Measurements from ENCODE around the gene CRIP1.

CRIP1 gene

DNA sequence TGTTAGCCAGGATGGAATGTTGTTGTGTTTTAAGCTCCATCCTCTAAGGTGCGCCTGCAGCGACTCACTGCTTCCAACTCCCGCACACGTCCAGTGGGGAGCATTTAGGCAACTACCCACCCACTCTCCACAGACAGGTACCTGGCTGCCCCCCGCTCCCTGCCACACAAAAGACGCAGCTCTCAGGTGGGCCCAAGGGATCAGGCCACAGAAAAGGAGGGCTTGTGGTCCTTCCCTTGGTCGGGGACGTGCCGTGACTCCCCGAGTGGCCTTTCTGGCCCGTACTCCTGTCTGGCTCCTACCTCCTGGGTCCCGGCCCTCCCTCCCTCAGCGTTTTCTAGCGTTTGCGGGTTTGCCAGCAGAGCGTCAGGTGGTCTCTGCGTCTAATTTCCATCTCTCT is 20.6 kb downstream of the CRIP1 start:
- DNase-seq, result no peak

DNA sequence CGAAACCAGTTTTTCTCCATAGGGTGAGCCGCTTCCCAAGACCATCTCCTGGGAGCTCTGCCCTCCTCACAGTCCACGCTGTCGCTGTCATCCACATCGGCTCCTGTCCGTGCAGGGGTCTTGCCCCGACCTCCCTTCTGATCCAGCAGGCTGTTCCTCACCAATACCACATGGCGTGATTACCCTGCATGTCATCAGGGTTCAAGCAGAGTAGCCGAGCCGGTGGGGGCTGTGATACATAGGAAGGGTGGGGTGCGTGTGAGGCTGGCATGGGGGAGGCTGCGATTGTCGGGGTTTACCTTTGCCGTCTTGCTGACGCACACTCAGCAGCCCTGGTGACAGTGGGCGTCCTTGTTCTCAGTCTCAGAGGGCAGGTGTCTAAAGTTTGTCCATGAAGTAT is 21.4 kb downstream of the CRIP1 start:
- DNase-seq, result no peak

DNA sequence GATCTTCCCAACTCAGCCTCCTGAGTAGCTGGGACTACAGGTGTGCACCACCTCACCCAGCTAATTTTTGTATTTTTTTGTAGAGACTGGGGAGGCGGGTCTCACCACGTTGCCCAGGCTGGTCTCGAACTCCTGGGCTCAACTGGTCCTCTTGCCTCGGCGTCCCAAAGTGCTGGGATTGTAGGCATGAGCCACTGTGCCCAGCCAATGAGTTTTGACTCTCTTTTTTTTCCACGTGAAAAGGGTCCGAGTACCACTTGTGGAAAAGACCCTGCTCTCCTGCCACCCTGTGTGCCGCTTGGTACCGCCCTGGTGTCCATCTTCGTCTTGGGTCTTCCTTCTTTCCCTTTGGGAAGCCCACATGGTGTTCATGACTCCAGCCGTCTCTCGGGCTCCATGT is 21.9 kb downstream of the CRIP1 start:
- DNase-seq, result no peak

DNA sequence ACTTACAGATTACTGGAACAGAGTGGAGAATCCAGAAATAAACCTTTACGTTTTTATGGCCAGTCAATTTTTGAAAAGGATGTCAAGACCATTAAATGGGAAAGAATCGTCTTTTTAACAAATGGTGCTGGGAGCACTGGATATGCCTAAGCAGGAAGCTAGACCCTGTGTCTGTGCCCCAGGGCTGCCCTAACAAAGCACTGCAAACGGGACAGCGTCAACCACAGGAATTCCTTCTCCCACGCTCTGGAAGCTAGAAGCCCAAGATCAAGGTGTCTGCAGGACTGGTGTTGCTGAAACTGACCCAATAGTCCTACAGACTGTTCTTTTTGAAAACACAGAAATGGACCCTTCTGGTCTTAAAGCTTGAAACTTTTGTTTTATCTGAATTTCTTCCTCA is 30.4 kb downstream of the CRIP1 start:
- no peak for DNase-seq

DNA sequence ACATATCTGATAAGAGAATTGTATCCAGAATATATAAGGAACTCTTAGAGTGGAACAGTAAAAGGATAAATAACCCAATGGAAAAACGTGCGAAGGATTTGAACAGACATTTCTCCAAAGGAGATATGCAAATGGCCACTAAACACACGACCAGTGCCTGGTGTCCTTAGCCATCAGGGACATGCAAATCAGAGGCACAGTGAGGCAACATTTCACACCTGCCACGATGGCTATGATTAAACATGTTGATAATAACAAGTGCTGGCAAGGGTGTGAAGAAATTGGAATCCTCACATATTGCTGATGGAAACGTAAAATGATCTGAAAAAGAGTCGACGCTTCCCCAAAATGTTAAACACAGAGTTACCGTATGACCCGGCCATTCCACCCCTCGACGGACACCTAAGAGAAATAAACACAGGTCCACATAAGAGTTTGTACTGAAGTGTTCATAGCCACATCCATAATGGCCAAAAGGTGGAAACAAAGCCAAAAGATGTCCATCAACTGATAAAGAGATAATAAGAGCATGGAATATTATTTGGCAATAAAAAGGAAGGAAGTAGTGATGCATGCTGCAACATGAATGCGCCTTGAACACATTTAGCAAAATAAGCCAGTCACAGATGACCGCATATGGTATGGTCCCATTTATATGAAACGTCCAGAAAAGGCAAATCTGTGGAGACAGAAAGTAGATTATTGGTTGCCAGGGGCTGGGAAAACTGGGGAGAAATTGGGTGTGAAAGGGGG is 33.4 kb downstream of the CRIP1 start:
- DNase-seq, result no peak

DNA sequence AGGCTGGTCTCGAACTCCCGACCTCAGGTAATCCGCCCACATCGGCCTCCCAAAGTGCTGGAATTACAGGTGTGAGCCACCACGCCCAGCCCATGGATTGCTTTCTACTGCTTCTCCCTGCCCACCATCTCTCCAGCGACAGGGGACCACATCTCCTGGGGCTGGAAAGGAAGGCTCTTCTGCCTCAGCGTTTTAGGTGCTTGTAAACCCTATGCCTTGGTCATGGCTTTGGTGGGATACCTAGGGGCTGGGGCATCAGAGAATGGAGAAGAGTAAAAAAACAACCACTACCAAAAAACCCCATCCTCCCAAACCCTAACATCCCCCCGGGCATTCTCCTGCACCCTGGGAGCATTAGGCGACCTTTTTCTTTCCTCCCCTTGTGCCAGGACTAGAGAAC is 38.6 kb downstream of the CRIP1 start:
- no peak for DNase-seq

DNA sequence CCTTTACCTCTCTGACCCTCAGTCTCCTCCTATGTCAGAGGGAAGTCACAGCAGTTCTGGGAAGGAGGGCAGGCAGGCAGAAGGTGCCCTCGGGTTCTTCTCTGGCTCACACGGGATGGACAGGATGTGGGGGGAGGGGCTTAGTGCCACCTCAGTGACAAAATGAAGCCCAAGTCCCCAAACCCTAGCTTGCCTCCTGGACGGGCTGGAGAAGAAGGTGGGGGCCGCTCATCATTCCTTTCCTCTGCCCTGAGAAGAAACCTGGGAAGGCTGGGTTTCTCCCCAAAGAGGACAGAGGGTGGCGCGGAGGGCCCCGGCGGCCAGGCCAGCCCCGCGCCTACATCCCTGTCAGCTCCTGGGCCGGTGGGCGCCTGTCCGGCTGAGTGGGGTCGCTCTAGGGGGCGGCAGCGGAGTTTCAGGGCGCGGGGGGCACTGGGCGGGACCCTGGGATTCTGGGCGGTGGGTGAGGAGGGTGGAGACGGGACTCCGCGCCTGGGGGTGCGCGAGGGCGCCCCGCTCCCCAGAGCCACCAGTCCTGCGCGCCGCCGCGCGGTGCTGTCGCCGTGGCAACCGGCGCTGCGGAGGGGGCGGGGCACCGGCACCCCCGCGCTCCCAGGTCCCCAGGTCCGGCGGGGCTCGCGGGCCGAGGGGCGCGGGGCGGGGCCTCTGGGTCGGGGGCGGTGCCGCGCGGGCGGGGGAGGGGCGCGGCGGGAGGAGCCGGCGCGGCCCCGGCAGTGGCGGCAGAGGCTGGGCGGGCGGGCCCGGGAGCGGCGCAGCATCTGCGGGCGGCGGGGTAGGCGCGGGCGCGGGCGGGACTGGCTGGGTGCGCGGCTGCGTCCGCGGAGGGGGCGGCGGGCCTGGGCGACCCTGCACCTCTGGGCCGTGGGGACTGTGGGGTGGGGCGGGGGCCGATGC is 39.4 kb downstream of the CRIP1 start, which contains the start of gene TMEM121:
TSS of gene TMEM121 (plus strand) at position 723 of the 915 bp plus-strand sequence. CDS start 2,252 bp downstream, outside the sequence.
- DNase-seq, result peak; percentile 14

DNA sequence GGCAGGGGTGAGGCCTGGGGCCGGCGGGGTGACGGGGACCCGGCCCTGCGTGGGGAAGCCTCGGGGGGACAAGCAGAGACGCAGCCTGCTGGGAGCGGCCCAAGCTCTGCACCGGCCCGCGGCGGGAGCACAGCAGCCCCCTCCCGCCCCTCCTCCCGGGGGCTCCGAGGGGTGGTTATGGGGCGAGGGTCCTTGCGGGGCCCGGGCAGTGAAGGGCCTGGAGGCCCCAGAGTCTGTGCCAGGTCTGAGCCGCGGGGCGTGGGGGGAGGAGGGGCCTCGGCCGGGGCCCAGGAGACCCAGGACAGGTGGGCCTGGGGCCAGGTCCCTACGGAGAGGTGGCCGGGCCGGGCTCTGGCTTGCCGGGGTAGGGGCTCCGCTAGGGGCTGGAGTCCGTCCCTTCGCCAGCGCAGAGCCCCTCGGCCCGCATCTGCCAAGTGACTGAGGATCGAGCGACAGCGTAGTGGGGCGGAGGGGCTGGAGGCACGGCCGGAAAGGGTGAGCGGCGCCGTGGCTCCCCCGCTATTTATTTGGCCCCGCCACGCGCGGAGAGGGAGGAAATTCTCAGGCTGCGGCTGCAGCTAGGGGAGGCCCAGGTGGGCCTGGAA is 40.2 kb downstream of the CRIP1 start:
- no peak for DNase-seq

DNA sequence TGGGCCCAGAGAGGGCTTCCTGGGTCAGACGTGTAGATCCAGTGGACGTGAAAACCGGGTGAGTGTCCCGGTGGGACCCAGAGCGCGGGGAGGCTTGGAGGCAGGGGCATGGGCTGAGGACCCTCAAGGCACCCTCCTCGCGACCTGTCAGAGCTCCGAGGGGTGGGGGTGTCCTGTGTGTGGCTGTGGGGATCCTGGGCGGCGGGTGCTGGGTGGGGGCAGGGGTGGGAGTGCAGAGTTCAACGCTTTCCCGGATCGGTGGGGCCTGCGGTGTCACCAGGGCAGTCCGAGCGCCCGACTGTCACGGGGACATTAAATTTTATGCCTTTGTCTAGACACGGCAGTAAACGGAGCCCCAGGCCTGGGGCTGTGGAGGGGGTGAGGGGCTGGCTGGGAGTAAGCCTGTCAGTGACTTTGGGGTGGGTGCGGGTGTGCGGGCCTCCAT is 40.7 kb downstream of the CRIP1 start:
- no peak for DNase-seq

DNA sequence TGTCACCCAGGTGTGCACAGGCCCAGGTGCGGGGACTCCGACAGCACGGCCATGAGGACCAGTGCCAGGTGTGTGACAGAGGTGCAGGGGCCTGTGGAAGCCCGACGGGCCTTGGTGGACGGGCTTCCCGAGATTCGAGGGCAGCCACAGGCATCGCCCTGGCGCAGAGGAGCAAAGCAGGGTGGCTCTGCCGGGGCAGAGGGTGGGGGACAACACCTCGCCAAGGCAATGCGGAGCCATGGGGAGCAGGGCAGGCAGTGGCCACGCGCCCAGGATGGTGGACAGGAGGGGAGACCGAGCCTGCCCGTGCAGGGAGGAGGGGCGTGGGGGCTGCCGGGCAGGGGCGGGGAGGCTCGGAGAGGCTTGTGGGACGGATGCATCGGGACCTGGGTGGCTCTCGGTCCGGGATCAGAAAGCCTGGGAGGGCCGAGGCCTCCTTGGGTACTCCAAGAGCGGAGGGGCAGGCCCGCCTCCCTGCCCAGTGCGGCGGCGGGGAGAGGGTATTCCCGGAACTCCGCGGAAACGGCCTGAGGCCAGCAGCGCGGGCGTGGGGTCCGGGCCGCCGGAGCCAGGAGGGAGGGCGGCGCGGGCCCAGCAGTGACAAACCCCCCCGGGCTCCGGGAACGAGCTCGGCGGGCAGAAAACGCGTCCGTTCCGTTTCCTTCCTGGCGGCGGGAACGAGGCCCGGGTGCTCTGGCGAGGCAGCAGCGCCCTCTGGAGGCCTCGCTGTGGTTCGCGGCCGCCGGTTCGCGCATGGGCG is 41.3 kb downstream of the CRIP1 start:
- DNase-seq, result peak; percentile 74

DNA sequence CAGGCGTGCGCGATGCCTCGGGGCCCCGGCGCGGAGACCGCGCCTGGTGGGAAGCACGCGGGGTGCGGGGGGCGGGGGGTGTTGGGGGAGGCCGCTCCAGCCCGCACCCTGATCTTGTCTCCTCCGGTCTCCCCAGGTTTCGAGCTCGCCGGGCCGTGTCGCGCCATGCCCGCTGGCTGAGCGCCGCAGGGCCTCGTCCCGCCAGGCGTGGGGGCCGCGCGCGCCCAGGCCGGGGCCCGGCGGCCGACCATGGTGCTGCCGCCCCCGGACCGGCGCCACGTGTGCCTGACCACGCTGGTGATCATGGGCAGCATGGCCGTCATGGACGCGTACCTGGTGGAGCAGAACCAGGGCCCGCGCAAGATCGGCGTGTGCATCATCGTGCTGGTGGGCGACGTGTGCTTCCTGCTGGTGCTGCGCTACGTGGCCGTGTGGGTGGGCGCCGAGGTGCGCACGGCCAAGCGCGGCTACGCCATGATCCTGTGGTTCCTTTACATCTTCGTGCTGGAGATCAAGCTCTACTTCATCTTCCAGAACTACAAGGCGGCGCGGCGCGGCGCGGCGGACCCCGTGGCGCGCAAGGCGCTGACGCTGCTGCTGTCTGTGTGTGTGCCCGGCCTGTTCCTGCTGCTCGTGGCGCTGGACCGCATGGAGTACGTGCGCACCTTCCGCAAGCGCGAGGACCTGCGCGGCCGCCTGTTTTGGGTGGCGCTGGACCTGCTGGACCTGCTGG is 42.1 kb downstream of the CRIP1 start:
- DNase-seq, result no peak

DNA sequence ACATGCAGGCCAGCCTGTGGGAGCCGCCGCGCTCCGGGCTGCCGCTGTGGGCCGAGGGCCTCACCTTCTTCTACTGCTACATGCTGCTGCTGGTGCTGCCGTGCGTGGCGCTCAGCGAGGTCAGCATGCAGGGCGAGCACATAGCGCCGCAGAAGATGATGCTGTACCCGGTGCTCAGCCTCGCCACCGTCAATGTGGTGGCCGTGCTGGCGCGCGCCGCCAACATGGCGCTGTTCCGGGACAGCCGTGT is 42.6 kb downstream of the CRIP1 start:
- DNase-seq, result no peak

DNA sequence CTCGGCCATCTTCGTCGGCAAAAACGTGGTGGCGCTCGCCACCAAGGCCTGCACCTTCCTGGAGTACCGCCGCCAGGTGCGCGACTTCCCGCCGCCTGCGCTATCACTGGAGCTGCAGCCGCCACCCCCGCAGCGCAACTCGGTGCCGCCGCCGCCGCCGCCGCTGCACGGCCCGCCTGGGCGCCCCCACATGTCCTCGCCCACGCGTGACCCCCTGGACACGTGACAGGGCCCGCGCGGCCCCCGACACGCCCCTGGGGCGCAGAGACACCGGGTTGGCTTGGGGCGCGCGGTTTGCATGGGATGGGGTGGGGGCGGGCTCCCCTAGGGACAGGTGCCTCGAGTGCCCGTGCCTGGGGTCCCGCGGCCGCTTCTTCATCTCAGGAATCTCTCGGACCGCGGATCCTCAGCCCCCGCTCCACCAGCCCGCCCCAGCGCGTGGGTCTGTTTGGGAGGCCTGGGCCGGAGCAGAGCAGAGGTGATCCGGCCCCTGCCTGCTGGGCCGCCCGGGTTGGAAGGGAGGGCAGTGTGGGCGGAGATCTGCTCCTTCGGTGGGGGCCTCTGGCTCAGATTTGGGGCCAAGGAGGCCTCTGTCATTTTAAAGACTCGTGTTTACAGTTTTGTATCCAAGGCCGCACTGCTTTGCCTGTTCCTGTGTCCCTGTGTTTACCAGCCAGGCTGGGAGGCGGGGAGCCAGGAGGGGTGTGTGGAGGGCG is 43.0 kb downstream of the CRIP1 start:
- DNase-seq, result no peak

DNA sequence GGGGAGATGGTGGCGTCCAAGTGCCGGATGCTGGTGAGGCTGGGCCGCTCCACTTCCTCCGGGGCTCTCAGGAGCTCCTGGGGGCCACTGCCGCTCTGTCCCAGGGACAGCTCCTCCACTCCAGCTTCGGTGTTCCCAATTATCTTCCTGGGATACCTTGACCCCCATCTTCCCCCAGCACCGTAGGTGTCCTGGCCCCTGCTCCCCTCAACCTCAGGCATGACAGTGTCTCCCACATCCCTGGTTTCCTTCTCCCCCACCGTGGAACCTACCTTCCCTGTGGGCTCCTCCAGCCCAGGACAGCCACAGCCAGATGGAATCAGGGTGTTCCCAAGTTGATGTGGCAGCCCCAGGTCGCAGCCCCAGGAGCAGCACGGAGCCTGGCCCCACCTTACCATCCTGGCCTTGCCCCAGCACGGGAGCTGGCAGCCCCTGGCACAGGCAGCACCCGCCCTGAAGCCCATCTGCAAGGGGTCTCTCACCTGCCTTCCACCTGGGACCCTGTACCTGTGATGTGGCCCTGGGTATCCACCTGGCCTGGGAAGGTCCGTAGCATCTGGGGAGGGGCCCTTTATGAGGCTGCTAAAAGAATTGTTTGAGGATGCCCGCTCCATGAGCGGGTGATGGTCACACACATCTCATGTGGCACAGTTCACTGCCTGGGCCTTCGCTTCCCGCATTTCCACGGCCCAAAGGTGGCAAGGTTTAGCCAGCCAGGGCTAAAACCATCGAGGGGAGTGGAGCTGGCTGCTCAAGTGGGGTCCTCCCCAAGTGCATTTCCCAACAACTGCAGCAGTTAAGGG is 43.8 kb downstream of the CRIP1 start:
- no peak for DNase-seq

DNA sequence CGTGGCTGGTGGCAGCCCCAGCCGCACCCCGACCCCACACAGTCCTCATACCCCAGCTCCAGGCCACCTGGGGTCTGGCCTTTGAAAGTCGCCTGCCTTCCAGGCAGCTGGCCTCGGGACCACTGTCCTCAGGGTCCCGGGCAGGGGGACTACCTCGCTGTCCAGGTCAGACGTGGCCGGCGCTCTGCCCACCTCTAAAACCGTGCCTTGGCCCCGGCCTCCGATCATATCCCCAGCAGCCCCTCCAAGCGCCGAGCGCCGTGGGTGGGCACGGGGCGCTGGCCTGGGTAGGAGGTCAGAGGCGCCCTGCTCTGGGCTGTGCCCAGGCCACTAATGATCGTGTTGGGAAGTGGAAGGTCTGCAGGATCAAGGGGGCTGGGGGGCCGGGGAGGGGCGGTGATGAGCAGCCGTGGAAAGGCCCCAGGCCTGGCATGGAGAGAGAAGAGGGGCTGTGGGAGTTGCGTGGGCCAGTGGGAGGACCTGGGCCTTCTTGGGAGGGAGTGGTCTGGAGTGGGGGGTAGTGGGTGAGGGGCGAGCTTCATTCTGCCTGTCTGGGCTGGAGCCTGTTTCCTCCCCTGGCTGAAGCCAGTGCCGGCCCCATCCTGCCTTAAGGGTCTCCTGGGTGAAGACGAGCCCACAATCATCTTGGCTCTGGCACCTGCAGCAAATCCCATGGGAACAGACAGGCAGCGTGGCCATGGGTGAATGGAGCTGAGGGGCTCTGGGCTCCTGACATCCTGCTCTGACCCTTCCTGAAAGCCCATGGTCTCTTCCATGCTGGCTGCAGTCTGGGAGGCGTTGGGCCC is 44.6 kb downstream of the CRIP1 start:
- no peak for DNase-seq

DNA sequence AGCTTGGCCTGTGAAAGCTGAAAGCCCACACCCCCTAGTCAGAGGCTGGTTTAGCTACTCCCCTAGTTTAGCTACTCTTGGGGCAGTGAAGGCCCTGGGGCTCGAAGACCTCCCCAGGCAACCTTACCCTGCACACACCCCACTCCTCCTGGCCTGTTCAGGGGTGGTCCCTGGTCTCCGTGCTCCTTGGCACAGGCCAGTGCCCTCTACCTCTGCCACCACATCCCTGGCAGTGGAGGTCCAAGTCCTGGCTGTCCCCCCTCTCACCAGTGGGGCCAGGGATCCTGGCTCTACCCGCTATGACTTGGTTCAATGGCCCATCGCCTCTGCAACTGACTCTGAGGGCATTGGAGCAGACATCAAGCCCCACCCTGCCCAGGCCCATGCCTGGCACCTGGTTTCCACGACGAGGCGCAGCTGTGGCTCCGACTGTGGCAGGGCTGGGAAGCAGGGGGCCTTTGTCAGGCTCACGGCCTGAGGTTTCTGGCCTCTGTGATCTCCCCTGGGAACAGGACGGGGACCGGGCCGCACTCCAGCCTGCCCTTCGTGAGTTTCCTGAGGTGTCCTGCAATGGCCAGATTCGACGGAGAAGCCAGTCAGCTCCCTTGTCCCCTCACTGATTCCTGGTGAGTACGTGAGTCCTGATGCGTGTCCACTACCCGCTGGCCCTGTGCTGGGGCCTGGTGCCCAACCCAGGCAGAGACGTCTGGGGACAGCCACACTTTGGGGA is 45.4 kb downstream of the CRIP1 start:
- no peak for DNase-seq

DNA sequence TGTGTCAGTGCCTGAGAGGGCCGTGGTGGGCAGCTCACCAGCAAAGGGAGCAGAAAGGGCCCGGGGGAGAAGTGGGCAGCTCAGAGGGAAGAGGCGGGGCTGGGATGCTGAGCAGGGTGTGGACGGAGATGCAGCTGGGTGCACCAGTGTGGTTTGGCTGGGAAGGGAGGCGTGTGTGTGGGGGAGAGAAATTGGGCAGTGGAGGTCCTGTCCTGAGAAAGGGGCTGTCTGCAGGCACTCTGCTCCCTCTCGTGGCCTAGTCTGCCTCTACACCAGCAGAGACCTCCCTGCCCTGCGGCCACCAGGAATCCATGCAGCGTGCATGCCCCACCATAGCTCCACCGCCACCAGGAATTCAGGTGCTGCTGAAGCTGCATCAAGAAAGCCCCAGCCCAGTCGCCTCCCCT is 46.1 kb downstream of the CRIP1 start:
- peak; percentile 31 for DNase-seq

DNA sequence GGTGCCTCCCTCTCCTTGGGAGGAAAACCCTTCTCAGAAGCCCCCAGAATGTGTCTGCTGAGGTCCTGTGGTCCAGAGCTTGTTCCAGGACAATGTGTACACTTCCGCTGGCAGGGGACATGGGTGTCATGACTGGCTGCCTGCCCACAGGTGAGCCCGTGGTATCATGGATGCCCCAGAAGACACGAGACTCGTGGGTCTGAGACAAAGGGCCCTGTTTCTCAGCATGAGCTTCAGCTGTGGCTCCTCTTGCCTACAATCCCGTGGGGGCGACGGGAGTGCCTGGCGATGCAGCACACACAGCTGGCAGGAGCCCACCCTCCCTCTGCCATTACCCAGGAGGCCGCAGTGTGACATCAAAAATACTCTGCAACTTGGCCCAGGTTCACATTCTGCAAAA is 46.7 kb downstream of the CRIP1 start:
- DNase-seq, result no peak
